Spleen (tissue), 11 donors: ENCODE data around the gene BRINP3. TPM values are rescaled to one million over a fixed set of nuclear protein-coding genes. Genes with fewer than 3 reads are reported as not detected.
A peak's percentile ranks its signal among the peaks of the same experiment; 100 is the strongest.

Source experiments
- DNase-seq: peaks from one replicate; pipeline ENCODE4 v3.0.0-alpha.2; 2020
- H3K27ac ChIP-seq, 8 donors: fragments of 200-600 bp; sonication (generic) in 7 of 8; 1 replicate in 4 of 8; 2 replicates in 4 of 8; pipeline versions ENCODE4 v1.5.0 to v1.8.0; 2016 to 2021; ENCODE audit warnings: inconsistent platforms in 4 of 8, mild to moderate bottlenecking in 4 of 8, moderate library complexity in 1 of 8
- H3K27me3 ChIP-seq, 7 donors: fragments of 200-600 bp; sonication (generic) in 6 of 7; replicated peaks in 1 of 7; 1 replicate in 4 of 7; 2 replicates in 3 of 7; pipeline versions ENCODE4 v1.5.0 to v1.8.0; 2016 to 2021; ENCODE audit warnings: inconsistent platforms in 3 of 7, mild to moderate bottlenecking in 1 of 7
- H3K36me3 ChIP-seq, 6 donors: fragments of 200-600 bp; sonication (generic) in 5 of 6; 1 replicate in 4 of 6; 2 replicates in 2 of 6; pipeline versions ENCODE4 v1.5.0 to v1.8.0; 2016 to 2021; ENCODE audit warnings: inconsistent platforms in 2 of 6
- H3K4me1 ChIP-seq, 6 donors: fragments of 200-600 bp; sonication (generic) in 5 of 6; 1 replicate in 3 of 6; 2 replicates in 3 of 6; pipeline versions ENCODE4 v1.5.0 to v1.8.0; 2016 to 2021; ENCODE audit warnings: inconsistent platforms in 3 of 6
- H3K4me3 ChIP-seq, 8 donors: fragments of 200-600 bp; sonication (generic) in 7 of 8; 1 replicate in 4 of 8; 2 replicates in 4 of 8; pipeline versions ENCODE4 v1.5.0 to v1.8.0; 2016 to 2021; ENCODE audit warnings: inconsistent platforms in 4 of 8, mild to moderate bottlenecking in 4 of 8, moderate library complexity in 2 of 8
- H3K9me3 ChIP-seq, 8 donors: fragments of 200-600 bp; sonication (generic) in 7 of 8; 1 replicate in 4 of 8; 2 replicates in 4 of 8; pipeline versions ENCODE4 v1.5.0 to v1.8.0; 2016 to 2021; ENCODE audit warnings: inconsistent platforms in 4 of 8
- POLR2A ChIP-seq, 3 donors: fragments of 450-650 bp; IDR thresholded peaks; one replicate each; pipeline ENCODE4 v1.5.1; 2017; ENCODE audit warnings: antibody characterized with exemption in 3 of 3, mild to moderate bottlenecking in 1 of 3
- POLR2AphosphoS5 ChIP-seq, 3 donors: sonication (generic); formaldehyde crosslinking; IDR thresholded peaks; one replicate each; pipeline ENCODE4 v1.5.1; 2017; ENCODE audit warnings: antibody characterized with exemption in 3 of 3
- WGBS, 5 donors: extraction: QIAGEN DNeasy Blood & Tissue Kit in 3 of 5; methylation state at CpG; one replicate each; pipeline versions ENCODE4 v1.1.5 to v1.1.7; 2013 to 2018; 5-methylcytosine and 5-hydroxymethylcytosine counted together
- intact Hi-C: fragments of 100-400 bp; cut with DNase I; formaldehyde crosslinking; loops from one replicate; pipeline ENCODE4 v1.15.0; 2023; ENCODE audit warnings: low total_unique reads
- polyA plus RNA-seq, 3 donors: library from polyadenylated mRNA; stranded (reverse); fragments of 200-250 nt; gene quantifications; one replicate each; pipeline ENCODE4 v1.2.1, GENCODE V29; 2013
- total RNA-seq, 7 donors: library from RNA; depleted of rRNA in 3 of 7; stranded (reverse); fragments of >200 nt in 3 of 7; fragmentation: NEBNext Ultra II Directional in 4 of 7; extraction: Animal tissue kit (Norgen Biotek cat#: 25700) in 4 of 7; gene quantifications; one replicate each; pipeline versions ENCODE4 v1.1.0 to v1.2.1, GENCODE V29; 2016 to 2021
- TF ChIP-seq, protein P1 (sequence below), 11 experiments: fragments of 200-600 bp in 7 of 11; fragments of 450-650 bp in 4 of 11; sonication (generic) in 4 of 11; IDR thresholded peaks in 8 of 11; conservative IDR thresholded peaks in 3 of 11; 1 replicate in 7 of 11; 2 replicates in 4 of 11; pipeline versions ENCODE4 v1.4.0 to v1.8.0; 2016 to 2021; ENCODE audit warnings: antibody characterized with exemption in 11 of 11, inconsistent platforms in 4 of 11, mild to moderate bottlenecking in 1 of 11
- donor health status: healthy with polysubstance abuse.
- donor health status: DM: no; HTN: no; CAD: no; lungs with moderate emphysema.
- donor health status: DM: no; HTN: no; CAD: no.
- donor health status: Bipolar disorder and iron deficiency.
- donor health status: healthy.
- donor health status: DM: no; HTN: no; CAD: no.
- donor health status: DM: yes; HTN: yes; CAD: no.

The BRINP3 gene
- total and polyA plus RNA-seq, 10 donors = not detected

DNA sequence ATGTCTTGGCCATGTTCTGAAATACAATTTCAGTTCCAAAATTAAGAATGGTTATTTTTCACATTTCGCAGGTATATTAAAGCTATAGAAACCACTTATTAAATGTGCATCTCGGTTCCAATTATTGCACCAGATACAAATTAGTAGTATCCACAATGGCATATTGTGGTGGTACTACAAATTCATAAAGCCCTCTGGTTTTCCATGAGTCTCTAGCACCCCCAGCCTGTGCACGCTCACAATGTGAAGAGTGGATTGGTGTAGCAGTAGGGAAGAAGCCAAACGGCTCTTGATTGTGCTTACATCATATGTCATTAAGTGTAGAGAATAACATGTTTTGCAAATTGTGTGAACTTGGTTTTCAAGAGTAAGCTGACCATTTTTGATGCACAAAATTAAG, 1.9 kb upstream of the BRINP3 start:
- H3K4me3 ChIP-seq = no peak overlapping the region
- no peak overlapping the region for H3K27ac ChIP-seq
- no peaks in the 10 kb centered on the region for H3K36me3 ChIP-seq
- TF ChIP-seq, protein P1, sequence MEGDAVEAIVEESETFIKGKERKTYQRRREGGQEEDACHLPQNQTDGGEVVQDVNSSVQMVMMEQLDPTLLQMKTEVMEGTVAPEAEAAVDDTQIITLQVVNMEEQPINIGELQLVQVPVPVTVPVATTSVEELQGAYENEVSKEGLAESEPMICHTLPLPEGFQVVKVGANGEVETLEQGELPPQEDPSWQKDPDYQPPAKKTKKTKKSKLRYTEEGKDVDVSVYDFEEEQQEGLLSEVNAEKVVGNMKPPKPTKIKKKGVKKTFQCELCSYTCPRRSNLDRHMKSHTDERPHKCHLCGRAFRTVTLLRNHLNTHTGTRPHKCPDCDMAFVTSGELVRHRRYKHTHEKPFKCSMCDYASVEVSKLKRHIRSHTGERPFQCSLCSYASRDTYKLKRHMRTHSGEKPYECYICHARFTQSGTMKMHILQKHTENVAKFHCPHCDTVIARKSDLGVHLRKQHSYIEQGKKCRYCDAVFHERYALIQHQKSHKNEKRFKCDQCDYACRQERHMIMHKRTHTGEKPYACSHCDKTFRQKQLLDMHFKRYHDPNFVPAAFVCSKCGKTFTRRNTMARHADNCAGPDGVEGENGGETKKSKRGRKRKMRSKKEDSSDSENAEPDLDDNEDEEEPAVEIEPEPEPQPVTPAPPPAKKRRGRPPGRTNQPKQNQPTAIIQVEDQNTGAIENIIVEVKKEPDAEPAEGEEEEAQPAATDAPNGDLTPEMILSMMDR (IDR thresholded peaks at IDR 0.05 in 8 of 11, conservative IDR thresholded peaks at IDR 0.05 in 3 of 11) = no peak
- TF ChIP-seq POLR2AphosphoS5 (IDR thresholded peaks at IDR 0.05) (no peak), POLR2A (IDR thresholded peaks at IDR 0.05) (no peak)
- H3K27me3 ChIP-seq = peaks cover 3 to 55% (median 27%) of the 10 kb centered on the region in 7 donors
- H3K4me1 ChIP-seq = peaks cover 0 to 14% (median 0%) of the 10 kb centered on the region in 6 donors
- 36 to 46% (median 41%) methylated on average over 4 of the region's 4 CpGs for WGBS, 5 donors
- no peak for DNase-seq
- intact Hi-C loops = no loop called here
- no peaks in the 10 kb centered on the region for H3K9me3 ChIP-seq

DNA sequence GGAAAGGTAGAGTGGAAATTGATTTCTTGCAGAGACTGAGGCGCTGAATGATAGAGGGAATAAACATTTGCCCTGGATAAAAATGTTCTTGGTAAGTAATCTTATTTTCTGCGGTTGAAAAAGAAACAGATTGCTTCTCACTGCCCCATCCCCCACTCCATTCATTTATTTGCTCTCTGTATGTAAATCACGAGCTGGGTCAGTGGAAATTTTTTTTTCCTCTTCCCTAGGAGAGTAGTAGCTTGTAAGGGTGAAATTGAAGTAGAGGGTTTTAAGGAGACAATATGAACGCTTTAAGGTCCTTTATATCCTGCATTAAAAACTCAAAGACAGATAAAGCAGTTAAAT, 1.4 kb upstream of the BRINP3 start:
- intact Hi-C loops = no loop called here
- TF ChIP-seq POLR2AphosphoS5 (IDR thresholded peaks at IDR 0.05) = no peak
- TF ChIP-seq, protein P1 (IDR thresholded peaks at IDR 0.05 in 8 of 11, conservative IDR thresholded peaks at IDR 0.05 in 3 of 11) = no peak
- Histone ChIP-seq H3K4me1 (peaks cover 0 to 14% (median 0%) of the 10 kb centered on the region in 6 donors), H3K27ac (no peak overlapping the region), H3K4me3 (peak overlapping the region in 3 of 8 donors; percentile 6 to 46 (median 24)), H3K36me3 (no peaks in the 10 kb centered on the region), H3K9me3 (no peaks in the 10 kb centered on the region), H3K27me3 (peaks cover 3 to 60% (median 27%) of the 10 kb centered on the region in 7 donors)
- 8 to 13% (median 8%) methylated on average over 4 of the region's 4 CpGs for WGBS, 5 donors
- DNase-seq = no peak

- WGBS, 5 donors = 3 to 7% (median 4%) methylated on average over 37 to 42 of the region's 42 CpGs
- Histone ChIP-seq H3K4me1 (peaks cover 0 to 14% (median 0%) of the 10 kb centered on the region in 6 donors), H3K27me3 (peaks cover 3 to 60% (median 27%) of the 10 kb centered on the region in 7 donors), H3K4me3 (peak overlapping the region in 3 of 8 donors; percentile 6 to 46 (median 24)), H3K27ac (no peak overlapping the region), H3K9me3 (no peaks in the 10 kb centered on the region), H3K36me3 (no peaks in the 10 kb centered on the region)
- TF ChIP-seq, protein P1 (IDR thresholded peaks at IDR 0.05 in 8 of 11, conservative IDR thresholded peaks at IDR 0.05 in 3 of 11) = no peak
- intact Hi-C loops = no loop called here
- no peak for DNase-seq
These were observed 735 bp upstream of the BRINP3 start for GRCh38 chr1:190478149-190479049.

GRCh38 chr1:190476806-190477205, 858 bp downstream of the BRINP3 start:
- Histone ChIP-seq H3K27me3 (peaks cover 3 to 60% (median 27%) of the 10 kb centered on the region in 7 donors), H3K36me3 (no peaks in the 10 kb centered on the region), H3K9me3 (no peaks in the 10 kb centered on the region), H3K4me3 (no peak overlapping the region), H3K27ac (no peak overlapping the region), H3K4me1 (peaks cover 0 to 14% (median 0%) of the 10 kb centered on the region in 6 donors)
- intact Hi-C loops = no loop called here
- 24 to 36% (median 34%) methylated on average over 5 of the region's 5 CpGs for WGBS, 5 donors
- no peak for DNase-seq
- TF ChIP-seq POLR2AphosphoS5 (IDR thresholded peaks at IDR 0.05) (no peak), POLR2A (IDR thresholded peaks at IDR 0.05) (no peak)
- TF ChIP-seq, protein P1 (IDR thresholded peaks at IDR 0.05 in 8 of 11, conservative IDR thresholded peaks at IDR 0.05 in 3 of 11) = no peak
